ENCODE measurements around the gene ADAMTSL1.

The ADAMTSL1 gene

DNA sequence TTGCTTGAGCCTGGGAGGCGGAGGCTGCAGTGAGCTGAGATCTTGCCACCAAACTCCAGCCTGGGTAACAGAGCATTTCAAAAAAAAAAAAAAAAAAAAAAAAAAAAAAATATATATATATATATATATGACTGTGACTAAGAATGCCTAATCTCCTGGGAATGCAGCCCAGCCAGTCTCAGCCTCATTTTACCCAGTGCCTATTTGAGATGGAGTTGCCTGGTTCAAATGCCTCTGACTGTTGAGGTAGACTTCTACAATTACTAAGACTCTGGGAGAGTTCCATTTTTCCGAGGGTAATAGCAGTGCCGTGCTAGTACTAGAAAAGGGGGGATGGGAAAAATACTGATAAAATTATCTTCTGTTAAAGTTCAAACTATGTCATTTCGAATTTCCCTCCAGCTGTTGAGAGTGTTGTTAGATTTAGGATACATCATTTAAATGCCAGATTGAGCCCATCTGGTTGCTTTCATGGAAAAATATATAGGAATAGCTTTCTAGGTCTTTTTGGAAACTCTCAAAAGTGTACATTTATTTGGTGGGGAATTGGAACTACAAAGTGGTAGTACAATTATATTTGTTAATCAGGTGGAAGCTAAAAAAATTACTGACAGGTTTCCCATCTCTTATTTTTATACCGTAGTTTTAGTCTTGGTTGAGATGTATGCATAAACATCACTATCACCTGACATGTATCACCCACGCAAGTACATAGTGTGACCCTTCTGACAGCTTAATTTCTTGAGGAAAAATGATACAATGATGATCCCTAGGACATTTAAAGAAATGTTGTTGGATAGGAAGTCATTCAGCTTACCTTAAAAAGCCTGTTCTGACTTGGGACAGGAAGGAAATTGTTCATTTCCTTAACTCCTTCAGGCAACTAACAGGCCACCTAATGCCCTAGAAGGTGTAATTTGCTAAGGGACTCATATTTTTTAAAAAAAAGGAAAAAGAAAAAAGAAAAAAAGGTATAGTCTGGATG, 214.9 kb downstream of the ADAMTSL1 start:
- no peak for DNase-seq (ENCODE audit: extremely low read depth in 1 of 2, low read depth in 1 of 2)

DNA sequence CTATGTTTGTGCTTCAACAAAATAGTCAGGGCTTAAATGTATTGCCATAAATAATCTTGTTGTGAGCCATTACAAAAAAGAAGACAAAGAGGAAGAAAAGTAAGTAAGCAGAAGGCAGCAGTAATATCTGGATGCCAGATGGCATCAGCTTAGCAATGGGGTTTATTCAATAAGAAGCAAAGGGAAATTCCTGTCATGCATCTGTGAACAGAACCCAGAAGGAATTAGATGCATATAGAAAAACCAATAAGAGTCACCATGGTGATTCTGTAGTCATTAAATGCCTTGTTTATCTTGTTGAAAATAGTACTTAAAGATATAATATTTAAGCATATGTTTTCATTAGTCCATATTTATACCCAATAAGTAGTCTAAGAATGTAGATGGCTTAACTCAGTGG, 216.0 kb downstream of the ADAMTSL1 start:
- no peak for DNase-seq (ENCODE audit: extremely low read depth in 1 of 2, low read depth in 1 of 2)

DNA sequence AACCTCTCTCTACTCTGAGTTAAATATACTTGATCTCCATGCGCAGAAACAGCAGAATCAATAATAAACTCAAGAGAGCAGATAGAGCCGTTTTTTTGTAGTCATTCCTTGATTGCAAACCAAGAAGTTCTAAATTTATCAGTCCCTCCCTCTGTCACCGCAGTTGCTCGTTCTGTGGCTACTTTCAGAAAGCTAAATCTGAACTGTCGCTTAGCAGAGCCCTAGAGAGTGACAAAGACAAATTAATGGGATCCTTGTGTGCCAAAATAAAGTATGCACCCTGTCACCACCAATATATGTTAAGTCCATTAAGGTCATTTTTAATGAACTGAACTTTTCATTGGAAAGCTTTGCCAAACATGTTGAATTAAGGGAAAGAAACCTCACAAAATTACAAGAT, 218.3 kb downstream of the ADAMTSL1 start:
- no peak for DNase-seq (ENCODE audit: extremely low read depth in 1 of 2, low read depth in 1 of 2)

DNA sequence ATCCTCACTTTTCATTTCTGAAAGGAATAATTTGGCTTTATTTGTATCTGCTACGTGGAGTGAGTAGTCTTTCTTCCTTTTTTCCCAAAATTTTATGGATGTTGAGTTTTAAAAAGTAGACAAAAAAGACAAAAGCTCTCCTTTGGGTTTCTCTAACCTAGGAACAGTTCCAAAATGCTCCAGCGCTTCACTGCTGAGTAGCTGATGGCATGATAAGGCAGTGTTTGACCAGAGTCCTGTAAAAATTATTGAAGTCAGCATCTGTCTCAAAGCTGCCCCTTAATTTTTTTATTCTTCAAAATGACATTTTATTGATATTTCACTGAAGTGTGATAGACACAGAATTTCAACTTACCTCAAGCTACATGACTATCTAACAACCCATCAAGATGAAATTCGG, 219.0 kb downstream of the ADAMTSL1 start:
- no peak for DNase-seq (ENCODE audit: extremely low read depth in 1 of 2, low read depth in 1 of 2)

DNA sequence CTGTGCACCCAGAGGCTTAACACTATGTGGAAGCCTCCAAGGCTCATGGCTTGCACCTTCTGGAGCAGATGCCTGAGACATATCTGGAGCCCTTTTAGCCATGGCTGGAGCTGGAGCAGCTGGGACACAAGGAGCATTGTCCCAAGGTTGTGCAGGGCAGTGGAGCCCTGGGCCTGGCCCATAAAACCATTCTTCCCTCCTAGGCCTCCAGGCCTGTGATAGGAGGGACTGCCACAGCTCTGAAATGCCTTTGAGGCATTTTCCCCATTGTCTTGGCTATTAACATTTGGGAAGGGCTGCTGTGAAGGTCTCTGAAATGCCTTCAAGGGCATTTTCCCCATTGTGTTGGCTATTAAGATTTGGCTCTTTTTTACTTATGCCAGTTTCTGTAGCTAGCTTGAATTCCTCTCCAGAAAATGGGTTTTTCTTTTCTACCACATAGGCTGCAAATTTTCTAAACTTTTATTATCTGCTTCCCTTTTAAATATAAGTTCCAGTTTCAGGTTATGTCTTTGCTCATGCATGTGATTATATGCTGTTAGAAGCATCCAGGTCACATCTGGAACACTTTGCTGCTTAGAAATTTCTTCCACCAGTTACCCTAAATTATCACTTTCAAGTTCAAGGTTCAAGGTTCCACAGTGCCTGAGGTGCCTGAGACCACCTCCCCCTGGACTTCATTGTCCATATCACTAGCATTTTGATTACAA, 221.2 kb downstream of the ADAMTSL1 start:
- DNase-seq (ENCODE audit: extremely low read depth in 1 of 2, low read depth in 1 of 2): no peak

DNA sequence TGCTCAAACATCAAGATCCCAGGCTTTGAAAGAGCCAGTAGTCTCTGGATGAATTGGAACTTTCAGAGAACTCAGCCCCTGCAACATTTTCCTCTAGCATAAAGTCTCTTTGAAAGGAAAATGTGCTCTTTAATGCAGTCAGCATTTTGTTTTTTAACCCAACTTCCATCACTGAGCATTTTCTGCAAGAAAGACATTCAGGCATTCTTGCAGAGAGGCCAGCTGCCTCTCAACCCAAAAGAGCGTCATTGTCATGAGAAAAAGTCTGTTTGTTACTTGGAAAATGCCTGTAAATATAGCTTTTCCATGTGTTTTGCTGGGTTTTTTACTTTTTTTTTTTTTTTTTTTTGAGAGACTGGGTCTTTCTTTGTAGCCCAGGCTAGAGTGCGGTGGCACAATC, 225.0 kb downstream of the ADAMTSL1 start:
- DNase-seq (ENCODE audit: extremely low read depth in 1 of 2, low read depth in 1 of 2): no peak

DNA sequence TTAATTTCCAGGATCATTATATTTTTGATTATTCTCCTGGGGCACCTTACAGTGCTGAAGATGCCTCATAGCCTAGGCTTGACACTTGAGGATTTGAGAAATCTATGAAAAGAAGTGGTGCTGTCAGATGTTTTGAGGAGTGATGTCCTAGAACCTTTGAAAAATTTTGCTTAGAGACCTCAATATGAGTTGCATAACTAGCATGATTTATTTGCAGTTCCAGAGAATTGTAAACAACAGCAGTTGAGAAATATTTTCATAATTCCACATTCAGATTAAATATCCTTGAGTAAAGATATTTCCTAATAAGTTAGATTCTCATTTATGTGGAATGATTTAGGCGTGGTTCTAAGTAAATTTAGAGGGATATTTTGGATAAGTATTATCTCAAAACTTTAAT, 225.8 kb downstream of the ADAMTSL1 start:
- no peak for DNase-seq (ENCODE audit: extremely low read depth in 1 of 2, low read depth in 1 of 2)

DNA sequence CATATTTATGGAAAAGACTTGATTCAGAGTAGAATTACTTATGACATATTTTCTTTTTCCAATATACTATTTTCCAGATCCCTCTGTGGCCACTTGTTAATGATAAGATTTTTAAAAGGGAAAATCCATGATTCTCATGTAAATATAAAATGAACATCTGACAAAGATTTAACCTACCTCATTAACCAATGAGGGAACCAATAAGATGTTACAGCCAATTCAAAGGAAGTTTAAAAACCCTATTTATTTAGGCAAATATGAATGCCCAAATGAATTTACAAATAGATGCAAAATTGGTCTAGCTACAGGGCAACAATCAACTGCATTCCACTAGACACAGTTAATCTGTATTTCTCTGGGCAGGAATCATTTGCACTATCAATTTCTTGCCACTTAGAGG, 226.8 kb downstream of the ADAMTSL1 start:
- no peak for DNase-seq (ENCODE audit: extremely low read depth in 1 of 2, low read depth in 1 of 2)

DNA sequence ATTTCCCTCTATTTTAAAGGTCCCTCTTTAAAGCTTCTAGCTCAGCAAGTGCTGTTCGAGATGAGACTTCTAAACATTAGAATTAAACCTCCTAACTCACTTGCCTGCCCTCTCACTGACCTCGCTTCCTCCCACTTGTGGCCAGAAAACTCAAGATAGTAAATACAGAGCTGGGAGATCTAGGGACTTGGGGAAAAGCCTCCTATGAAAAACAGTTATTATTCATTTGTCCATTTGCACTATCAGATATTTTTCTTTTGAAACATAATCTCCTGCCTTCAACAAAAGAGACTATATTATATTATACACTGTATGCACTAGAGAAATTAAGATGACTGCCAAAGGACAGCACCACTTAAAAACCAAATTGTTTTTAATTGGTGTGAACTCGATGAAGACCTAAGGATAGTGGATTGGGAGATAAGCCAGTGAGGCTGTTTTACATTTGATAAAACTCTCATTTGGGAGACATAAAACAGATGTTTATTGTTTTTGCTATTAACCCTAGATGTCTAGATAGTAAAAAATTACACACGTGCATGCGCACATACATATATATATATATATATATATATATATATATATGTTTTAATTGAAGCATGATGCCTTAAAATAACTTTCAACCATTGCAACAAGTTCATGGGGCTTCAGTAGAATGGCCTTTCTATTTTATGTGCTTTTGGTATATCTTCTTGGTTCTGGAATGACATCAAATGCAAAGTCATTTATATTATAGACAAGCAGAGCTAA, 229.4 kb downstream of the ADAMTSL1 start:
- no peak for DNase-seq (ENCODE audit: extremely low read depth in 1 of 2, low read depth in 1 of 2)

DNA sequence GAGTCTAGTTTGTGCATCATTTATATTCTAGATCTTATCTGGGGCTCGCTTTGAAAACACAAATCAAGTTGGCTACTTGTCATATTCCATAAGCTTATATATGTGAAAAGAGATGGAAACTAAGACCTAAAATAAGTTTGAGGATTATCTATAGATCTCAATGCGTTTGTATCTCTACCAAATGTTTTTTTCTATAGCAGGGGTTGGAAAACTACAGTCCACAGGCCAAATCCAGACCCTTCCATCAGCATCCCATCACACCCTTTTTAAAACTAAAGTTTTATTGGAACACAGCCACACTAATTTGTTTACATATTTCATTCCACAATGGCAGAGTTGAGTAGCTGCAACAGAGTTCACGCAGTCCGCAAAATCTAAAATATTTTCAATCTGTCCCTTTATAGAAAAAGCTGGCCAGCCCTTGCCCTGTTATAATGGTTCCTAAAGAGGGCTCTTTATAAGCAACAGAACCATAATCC, 230.0 kb downstream of the ADAMTSL1 start:
- DNase-seq (ENCODE audit: extremely low read depth in 1 of 2, low read depth in 1 of 2): no peak

DNA sequence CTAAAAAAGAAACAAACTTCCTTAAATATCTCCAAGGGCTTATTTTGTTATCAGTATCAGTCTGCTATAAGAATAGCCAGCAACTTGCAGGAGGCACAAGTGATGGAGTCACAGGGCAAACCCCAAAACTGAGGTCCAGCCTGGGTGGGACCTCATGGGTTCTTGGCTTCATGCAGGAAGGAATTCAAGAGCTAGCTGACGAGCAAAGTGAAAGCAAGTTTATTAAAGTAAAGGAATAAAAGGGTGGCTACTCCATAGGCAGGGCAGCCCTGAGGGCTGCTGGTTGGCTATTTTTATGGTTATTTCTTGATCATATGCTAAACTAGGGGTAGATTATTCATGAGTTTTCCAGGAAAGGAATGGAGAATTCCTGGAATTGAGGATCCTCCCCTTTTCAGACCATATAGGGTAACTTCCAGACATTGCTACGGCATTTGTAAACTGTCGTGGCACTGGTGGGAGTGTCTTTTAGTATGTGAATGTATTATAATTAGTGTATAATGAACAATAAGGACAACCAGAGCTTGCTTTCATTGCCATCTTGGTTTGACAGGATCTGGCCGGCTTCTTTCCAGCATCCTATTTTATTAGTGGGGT, 231.9 kb downstream of the ADAMTSL1 start:
- no peak for DNase-seq (ENCODE audit: extremely low read depth in 1 of 2, low read depth in 1 of 2)

DNA sequence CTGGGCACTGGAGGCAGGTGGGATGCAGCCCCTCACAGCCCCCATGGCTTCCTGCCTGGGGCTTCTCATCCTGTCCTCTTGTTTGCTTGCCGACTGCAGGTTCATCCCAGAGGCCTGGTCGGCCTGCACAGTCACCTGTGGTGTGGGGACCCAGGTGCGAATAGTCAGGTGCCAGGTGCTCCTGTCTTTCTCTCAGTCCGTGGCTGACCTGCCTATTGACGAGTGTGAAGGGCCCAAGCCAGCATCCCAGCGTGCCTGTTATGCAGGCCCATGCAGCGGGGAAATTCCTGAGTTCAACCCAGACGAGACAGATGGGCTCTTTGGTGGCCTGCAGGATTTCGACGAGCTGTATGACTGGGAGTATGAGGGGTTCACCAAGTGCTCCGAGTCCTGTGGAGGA, 232.7 kb downstream of the ADAMTSL1 start:
- no peak for DNase-seq (ENCODE audit: extremely low read depth in 1 of 2, low read depth in 1 of 2)

DNA sequence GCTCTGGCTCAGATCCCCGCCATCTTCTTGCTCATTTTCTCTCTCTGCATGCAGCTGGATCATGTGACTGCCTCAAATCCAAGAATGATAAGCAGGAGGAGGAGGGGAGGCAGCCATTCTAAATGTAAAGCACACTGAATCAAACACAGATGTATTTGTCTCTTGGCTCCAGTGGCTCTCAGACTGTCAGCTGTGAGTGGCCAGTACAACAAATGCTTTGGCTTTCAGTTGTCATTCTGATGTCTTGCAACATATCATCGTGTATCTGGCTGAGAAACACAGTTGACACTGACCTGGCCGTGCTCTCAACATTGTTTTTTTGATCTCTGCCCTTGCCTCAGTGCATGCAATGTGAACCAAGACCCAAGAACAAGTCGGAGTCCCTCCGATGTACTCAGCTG, 233.1 kb downstream of the ADAMTSL1 start:
- DNase-seq (ENCODE audit: extremely low read depth in 1 of 2, low read depth in 1 of 2): no peak

DNA sequence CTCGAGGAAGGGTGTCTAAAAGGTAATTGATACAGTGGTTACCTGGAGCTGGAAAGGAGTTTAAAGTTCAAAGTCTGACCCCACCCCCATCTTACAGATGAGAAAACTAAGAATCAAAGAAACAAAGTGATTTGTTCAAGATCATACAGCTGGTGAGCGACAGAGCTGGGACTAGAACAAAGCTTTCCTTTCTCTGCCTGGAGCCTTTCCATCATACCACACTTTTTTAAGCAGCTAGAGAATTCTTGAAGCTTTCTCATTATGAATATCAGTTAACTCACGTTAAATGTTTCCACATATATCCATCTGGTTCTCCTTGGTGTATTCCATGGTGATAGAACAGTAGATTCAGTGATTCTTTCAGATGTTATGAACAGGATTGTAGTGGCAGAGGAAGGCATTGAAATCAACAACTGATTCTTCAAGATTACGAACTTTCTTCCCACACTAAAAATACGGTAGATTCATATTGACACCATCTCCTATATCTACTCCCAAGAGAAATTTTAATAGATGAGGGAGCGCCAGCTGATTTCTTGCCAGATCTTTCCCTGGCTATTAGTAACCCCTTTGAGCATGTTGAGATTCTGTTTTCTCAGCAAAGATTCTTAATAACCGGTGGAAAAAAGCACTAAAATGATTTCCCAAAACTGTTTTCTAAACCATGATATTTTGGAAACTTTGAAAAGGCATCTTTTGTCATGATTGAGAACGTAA, 233.7 kb downstream of the ADAMTSL1 start:
- no peak for DNase-seq (ENCODE audit: extremely low read depth in 1 of 2, low read depth in 1 of 2)

DNA sequence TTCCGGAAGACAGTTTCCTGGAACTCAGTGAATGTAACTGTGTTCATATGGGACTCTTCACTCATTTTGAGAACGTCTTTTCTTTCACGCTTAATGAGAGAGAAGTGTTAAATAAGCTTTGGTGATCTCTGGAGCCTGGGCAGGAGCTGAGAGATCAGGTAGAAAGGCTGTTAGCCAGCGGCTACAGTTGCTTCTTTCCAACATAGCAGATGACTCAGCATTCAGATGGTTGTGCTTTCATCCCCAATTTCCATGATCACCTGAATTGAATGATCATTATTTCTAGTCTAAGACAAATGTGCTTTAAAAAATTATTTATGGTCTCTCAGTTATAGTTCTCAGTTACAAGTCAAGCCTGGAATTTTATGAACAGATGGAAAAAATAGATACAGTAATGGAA, 234.5 kb downstream of the ADAMTSL1 start:
- DNase-seq (ENCODE audit: extremely low read depth in 1 of 2, low read depth in 1 of 2): no peak

DNA sequence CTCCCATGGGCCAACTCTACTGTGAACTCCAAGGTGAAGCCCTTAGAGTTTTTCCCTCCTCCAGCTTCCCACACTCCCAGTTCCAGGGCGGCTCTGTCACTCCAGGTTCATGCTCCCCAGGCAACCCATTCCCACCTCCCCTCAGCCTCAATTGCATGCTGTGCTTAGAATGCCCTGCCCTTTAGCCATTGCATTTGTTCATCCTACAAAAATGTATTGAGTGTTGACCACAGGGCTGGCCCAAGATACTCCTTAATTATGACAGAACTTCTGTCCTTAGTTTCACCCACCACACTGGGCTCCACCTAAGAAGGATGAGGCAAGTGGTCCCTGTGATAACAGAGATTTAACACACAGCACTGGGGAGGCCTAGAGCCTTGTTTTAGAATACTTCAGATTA, 236.1 kb downstream of the ADAMTSL1 start:
- DNase-seq (ENCODE audit: extremely low read depth in 1 of 2, low read depth in 1 of 2): no peak

DNA sequence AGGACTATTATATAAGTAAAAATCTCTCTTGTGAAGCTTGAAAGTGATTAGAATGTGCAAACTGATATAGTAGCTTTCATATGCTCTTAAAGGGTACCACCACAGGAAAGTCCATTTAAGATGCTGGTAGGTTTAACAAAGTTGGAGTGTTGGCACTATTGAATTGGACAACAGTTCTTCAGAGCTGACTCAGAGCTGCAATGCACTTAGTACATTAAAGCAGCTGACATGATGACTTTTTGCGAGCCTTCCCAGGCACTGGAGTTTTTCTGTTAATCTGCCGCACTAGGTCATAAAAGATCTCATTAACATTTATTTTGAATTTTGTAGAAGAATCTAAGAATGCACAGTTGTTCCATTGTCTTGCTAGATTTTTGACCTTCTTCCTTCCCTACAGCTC, 243.8 kb downstream of the ADAMTSL1 start:
- DNase-seq (ENCODE audit: extremely low read depth in 1 of 2, low read depth in 1 of 2): no peak

DNA sequence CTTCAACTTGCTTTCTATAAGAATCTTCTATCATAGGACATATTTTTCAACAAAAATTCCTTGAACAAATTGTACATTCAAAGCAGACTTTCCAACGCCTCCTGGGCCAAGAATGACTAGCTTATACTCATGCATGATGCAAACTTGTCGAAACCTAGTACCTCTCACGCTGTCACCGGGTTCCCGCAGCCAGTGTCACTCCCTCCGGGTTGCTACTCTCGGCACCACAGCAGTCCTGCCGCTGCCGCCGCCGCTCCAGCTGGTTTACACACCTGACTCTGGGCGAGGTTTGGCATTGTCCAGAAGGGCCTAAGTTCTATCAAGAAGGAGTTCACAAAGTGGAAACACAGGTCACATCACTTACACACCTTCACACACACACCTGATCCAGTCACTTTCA, 244.4 kb downstream of the ADAMTSL1 start:
- DNase-seq (ENCODE audit: extremely low read depth in 1 of 2, low read depth in 1 of 2): no peak

DNA sequence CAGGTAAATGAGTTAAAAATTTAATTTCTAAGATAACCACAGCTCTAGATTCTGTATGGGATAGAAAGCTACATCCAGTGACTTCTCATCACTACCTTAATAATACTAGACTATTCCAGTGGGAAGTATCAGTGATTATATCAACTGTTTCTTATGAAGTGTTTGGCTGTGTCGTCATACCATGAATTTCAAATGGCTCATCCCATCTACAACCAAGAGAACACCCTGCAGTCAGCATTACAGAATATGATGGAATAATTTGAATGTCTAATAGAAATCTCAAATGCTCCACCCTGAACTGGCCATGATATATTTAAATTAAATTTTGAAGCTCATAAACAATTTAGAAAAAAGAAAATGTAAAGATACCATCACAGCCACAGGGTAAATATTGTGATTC, 245.0 kb downstream of the ADAMTSL1 start:
- no peak for DNase-seq (ENCODE audit: extremely low read depth in 1 of 2, low read depth in 1 of 2)

DNA sequence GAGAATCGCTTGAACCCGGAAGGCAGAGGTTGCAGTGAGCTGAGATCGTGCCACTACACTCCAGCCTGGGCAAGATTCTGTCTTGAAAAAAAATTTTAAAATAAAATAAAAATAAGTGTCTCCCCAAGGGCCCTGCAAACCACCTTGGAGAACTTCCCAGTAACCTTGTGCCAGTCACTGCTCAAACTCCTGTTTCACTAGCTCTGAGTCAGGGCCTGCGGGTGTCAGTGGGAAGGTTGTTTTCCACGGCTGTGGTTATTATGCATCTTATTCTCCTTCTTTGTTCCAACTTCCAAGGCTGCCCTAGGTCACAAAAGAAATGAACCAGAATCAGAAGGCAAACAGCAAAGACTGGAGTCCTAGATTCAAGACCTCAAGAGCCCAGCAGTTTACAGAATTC, 246.7 kb downstream of the ADAMTSL1 start:
- DNase-seq (ENCODE audit: extremely low read depth in 1 of 2, low read depth in 1 of 2): no peak
